Mucosa of rectum (tissue), 2 donors: ENCODE data around the gene GAP43.

Experiments used
- H3K27ac ChIP-seq, 2 donors: one replicate each; pipeline ENCODE4 v1.7.0; 2013; ENCODE audit warnings: inconsistent platforms in 2 of 2, low read depth in 2 of 2, low read length in 2 of 2
- H3K27me3 ChIP-seq, 2 donors: one replicate each; pipeline ENCODE4 v1.7.0; 2013; ENCODE audit warnings: low read length in 2 of 2; ENCODE audit not compliant: control insufficient read depth in 2 of 2, insufficient read depth in 2 of 2
- H3K36me3 ChIP-seq, 2 donors: one replicate each; pipeline ENCODE4 v1.7.0; 2013; ENCODE audit warnings: low read length in 2 of 2; ENCODE audit not compliant: control insufficient read depth in 2 of 2, insufficient read depth in 2 of 2
- H3K4me1 ChIP-seq, 2 donors: one replicate each; pipeline ENCODE4 v1.7.0; 2013; ENCODE audit warnings: low read length in 2 of 2, mild to moderate bottlenecking in 1 of 2; ENCODE audit not compliant: control insufficient read depth in 2 of 2, insufficient read depth in 2 of 2
- H3K4me3 ChIP-seq, 2 donors: one replicate each; pipeline ENCODE4 v1.7.0; 2013; ENCODE audit warnings: low read length in 2 of 2
- H3K9ac ChIP-seq, 2 donors: one replicate each; pipeline ENCODE4 v1.7.0; 2013; ENCODE audit warnings: low read length in 2 of 2, low read depth in 1 of 2, mild to moderate bottlenecking in 1 of 2
- H3K9me3 ChIP-seq, 2 donors: one replicate each; pipeline ENCODE4 v1.7.0; 2013; ENCODE audit warnings: low read length in 2 of 2; ENCODE audit not compliant: control insufficient read depth in 2 of 2
- donor health status: healthy.
- donor health status: Normal muscosa, but diverticular disease.

Gene GAP43

GRCh38 chr3:115692887-115693524, 69.7 kb downstream of the GAP43 start:
- H3K27ac ChIP-seq: no peak overlapping the region
- no peaks in the 10 kb centered on the region for H3K27me3 ChIP-seq
- no peak overlapping the region for H3K9ac ChIP-seq
- no peak overlapping the region for H3K4me3 ChIP-seq
- H3K36me3 ChIP-seq: no peaks in the 10 kb centered on the region
- no peaks in the 10 kb centered on the region for H3K4me1 ChIP-seq
- no peaks in the 10 kb centered on the region for H3K9me3 ChIP-seq

GRCh38 chr3:115693868-115694267, 70.6 kb downstream of the GAP43 start:
- Histone ChIP-seq H3K4me1 (no peaks in the 10 kb centered on the region), H3K36me3 (no peaks in the 10 kb centered on the region)

GRCh38 chr3:115695090-115695489, 71.8 kb downstream of the GAP43 start:
- Histone ChIP-seq H3K27me3 (no peaks in the 10 kb centered on the region), H3K4me3 (no peak overlapping the region), H3K4me1 (no peaks in the 10 kb centered on the region), H3K27ac (no peak overlapping the region), H3K9ac (no peak overlapping the region), H3K9me3 (no peaks in the 10 kb centered on the region), H3K36me3 (no peaks in the 10 kb centered on the region)

More at GRCh38 chr3:115693868-115694267, 70.6 kb downstream of the GAP43 start:
- no peak overlapping the region for H3K4me3 ChIP-seq
- no peaks in the 10 kb centered on the region for H3K9me3 ChIP-seq
- no peaks in the 10 kb centered on the region for H3K27me3 ChIP-seq
- H3K27ac ChIP-seq: no peak overlapping the region
- H3K9ac ChIP-seq: no peak overlapping the region

- H3K4me3 ChIP-seq: no peak overlapping the region
- no peaks in the 10 kb centered on the region for H3K36me3 ChIP-seq
- H3K4me1 ChIP-seq: no peaks in the 10 kb centered on the region
- H3K9me3 ChIP-seq: no peaks in the 10 kb centered on the region
- H3K27ac ChIP-seq: no peak overlapping the region
- H3K9ac ChIP-seq: no peak overlapping the region
- no peaks in the 10 kb centered on the region for H3K27me3 ChIP-seq
These were observed 74.1 kb downstream of the GAP43 start for GRCh38 chr3:115697263-115698053.

- Histone ChIP-seq H3K4me3 (no peak overlapping the region), H3K27ac (no peak overlapping the region), H3K27me3 (no peaks in the 10 kb centered on the region)
These were observed 75.7 kb downstream of the GAP43 start for GRCh38 chr3:115698851-115699591.

GRCh38 chr3:115699706-115700105, 76.4 kb downstream of the GAP43 start:
- Histone ChIP-seq H3K36me3 (no peaks in the 10 kb centered on the region), H3K9ac (no peak overlapping the region), H3K9me3 (no peaks in the 10 kb centered on the region), H3K4me1 (no peaks in the 10 kb centered on the region), H3K4me3 (no peak overlapping the region), H3K27ac (no peak overlapping the region), H3K27me3 (no peaks in the 10 kb centered on the region)

More at GRCh38 chr3:115698851-115699591, 75.7 kb downstream of the GAP43 start:
- no peaks in the 10 kb centered on the region for H3K9me3 ChIP-seq
- no peaks in the 10 kb centered on the region for H3K36me3 ChIP-seq
- H3K9ac ChIP-seq: no peak overlapping the region
- H3K4me1 ChIP-seq: no peaks in the 10 kb centered on the region

- no peak overlapping the region for H3K9ac ChIP-seq
- H3K27ac ChIP-seq: no peak overlapping the region
- no peaks in the 10 kb centered on the region for H3K4me1 ChIP-seq
- H3K4me3 ChIP-seq: no peak overlapping the region
- no peaks in the 10 kb centered on the region for H3K27me3 ChIP-seq
- H3K36me3 ChIP-seq: no peaks in the 10 kb centered on the region
- H3K9me3 ChIP-seq: no peaks in the 10 kb centered on the region
These were observed 79.3 kb downstream of the GAP43 start for GRCh38 chr3:115702598-115702997.

GRCh38 chr3:115704661-115705338, 81.5 kb downstream of the GAP43 start:
- Histone ChIP-seq H3K27ac (no peak overlapping the region), H3K4me3 (no peak overlapping the region)

GRCh38 chr3:115706311-115706829, 83.1 kb downstream of the GAP43 start:
- H3K4me3 ChIP-seq: no peak overlapping the region
- H3K36me3 ChIP-seq: no peaks in the 10 kb centered on the region
- no peak overlapping the region for H3K9ac ChIP-seq
- H3K27ac ChIP-seq: no peak overlapping the region
- H3K9me3 ChIP-seq: no peaks in the 10 kb centered on the region
- H3K27me3 ChIP-seq: no peaks in the 10 kb centered on the region
- no peaks in the 10 kb centered on the region for H3K4me1 ChIP-seq

More at GRCh38 chr3:115704661-115705338, 81.5 kb downstream of the GAP43 start:
- Histone ChIP-seq H3K36me3 (no peaks in the 10 kb centered on the region), H3K9me3 (no peaks in the 10 kb centered on the region), H3K27me3 (no peaks in the 10 kb centered on the region), H3K9ac (no peak overlapping the region), H3K4me1 (no peaks in the 10 kb centered on the region)
